ENCODE measurements around the gene AQP6. TPM values are rescaled to one million over a fixed set of nuclear protein-coding genes. Genes with fewer than 3 reads are reported as not detected.

The AQP6 gene
- total RNA-seq, 6 donors from 2014 or later: 0.06 to 0.39 (median 0.24) TPM; not detected in 2

GRCh38 chr12:49952391-49953055 is 20.2 kb upstream of the AQP6 start:
- WGBS, 2 donors: 60 to 71% methylated on average over 1 of the region's 1 CpG
- peaks cover 10 to 33% (median 23%) of the 10 kb centered on the region in 4 donors for H3K4me1 ChIP-seq
- H3K27me3 ChIP-seq: peaks cover 0 to 11% (median 4%) of the 10 kb centered on the region in 4 donors
- no peaks in the 10 kb centered on the region for H3K9me3 ChIP-seq
- H3K4me3 ChIP-seq: no peak overlapping the region
- TF ChIP-seq POLR2A (IDR thresholded peaks at IDR 0.05) (no peak), POLR2AphosphoS5 (IDR thresholded peaks at IDR 0.05) (peak in 1 of 2 donors; percentile 6)
- DNase-seq (peak in 1 of 2 donors; percentile 46), ATAC-seq (ENCODE audit: low FRiP score in 2 of 2) (no peak)
- no peaks in the 10 kb centered on the region for H3K36me3 ChIP-seq
- H3K27ac ChIP-seq: no peak overlapping the region

DNA sequence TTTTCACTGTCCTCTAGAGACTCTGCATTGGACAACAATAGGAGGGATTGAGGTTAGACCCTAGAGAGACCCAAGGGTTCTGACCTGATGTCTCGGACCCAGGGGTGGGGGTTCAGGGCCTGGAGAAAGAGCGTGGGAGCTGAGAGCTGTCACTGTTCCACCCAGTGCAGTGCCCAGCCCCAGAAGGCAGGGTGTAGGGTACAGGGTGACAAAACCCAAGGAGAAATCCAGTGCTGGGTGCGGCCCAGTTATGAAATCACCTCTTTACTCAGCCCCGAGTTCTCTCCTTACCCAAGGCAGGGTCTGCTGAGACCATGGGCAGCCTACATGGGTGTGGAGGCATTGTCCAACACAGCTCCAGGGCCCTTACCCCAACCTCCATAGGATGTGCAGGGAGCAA is 19.6 kb upstream of the AQP6 start:
- no peak overlapping the region for H3K27ac ChIP-seq
- WGBS, 2 donors: 74 to 84% methylated on average over 4 of the region's 4 CpGs
- DNase-seq: peak in 1 of 2 donors; percentile 47
- no peak overlapping the region for H3K4me3 ChIP-seq
- peaks cover 10 to 33% (median 23%) of the 10 kb centered on the region in 4 donors for H3K4me1 ChIP-seq
- no peaks in the 10 kb centered on the region for H3K36me3 ChIP-seq
- peak in 1 of 2 donors; percentile 31 for ATAC-seq (ENCODE audit: low FRiP score in 2 of 2)
- no peaks in the 10 kb centered on the region for H3K9me3 ChIP-seq
- H3K27me3 ChIP-seq: peaks cover 0 to 11% (median 4%) of the 10 kb centered on the region in 4 donors
- TF ChIP-seq EP300 (IDR thresholded peaks at IDR 0.05): no peak
- TF ChIP-seq POLR2AphosphoS5 (IDR thresholded peaks at IDR 0.05): no peak
- TF ChIP-seq, protein P1, sequence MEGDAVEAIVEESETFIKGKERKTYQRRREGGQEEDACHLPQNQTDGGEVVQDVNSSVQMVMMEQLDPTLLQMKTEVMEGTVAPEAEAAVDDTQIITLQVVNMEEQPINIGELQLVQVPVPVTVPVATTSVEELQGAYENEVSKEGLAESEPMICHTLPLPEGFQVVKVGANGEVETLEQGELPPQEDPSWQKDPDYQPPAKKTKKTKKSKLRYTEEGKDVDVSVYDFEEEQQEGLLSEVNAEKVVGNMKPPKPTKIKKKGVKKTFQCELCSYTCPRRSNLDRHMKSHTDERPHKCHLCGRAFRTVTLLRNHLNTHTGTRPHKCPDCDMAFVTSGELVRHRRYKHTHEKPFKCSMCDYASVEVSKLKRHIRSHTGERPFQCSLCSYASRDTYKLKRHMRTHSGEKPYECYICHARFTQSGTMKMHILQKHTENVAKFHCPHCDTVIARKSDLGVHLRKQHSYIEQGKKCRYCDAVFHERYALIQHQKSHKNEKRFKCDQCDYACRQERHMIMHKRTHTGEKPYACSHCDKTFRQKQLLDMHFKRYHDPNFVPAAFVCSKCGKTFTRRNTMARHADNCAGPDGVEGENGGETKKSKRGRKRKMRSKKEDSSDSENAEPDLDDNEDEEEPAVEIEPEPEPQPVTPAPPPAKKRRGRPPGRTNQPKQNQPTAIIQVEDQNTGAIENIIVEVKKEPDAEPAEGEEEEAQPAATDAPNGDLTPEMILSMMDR (IDR thresholded peaks at IDR 0.05): no peak
- TF ChIP-seq POLR2A (IDR thresholded peaks at IDR 0.05): no peak

DNA sequence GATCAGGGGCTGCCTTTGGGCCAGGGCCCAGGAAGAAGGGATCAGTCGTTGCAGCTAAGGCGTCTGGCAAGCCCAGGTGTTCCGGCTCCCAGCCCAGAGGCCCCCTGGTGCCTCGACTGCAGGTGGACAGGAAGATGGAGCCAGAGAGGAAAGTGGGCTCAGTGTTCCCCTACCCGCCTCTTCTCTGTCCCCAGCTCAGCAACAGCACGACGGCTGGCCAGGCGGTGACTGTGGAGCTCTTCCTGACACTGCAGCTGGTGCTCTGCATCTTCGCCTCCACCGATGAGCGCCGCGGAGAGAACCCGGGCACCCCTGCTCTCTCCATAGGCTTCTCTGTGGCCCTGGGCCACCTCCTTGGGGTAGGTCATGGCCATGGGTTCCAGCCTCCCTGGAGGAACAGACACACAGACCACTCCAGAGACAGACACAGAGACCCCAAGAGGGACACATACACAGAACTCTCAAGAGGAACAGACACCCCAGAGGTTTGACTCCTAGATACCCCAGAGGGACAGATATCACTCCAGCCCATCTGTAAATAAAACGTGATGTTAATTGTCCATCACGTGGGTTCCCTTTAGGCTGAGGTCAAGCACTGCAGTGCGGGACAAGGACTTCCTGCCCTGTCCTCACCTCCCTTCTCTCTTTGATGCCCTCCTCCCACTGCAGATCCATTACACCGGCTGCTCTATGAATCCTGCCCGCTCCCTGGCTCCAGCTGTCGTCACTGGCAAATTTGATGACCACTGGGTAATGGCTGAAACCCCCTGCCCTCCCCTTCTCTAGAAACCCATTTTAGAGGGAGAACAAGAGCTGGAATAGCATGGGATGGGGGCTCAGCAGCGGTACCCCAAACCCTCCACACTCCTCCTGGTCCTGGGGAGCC is 18.5 kb upstream of the AQP6 start:
- Histone ChIP-seq H3K27me3 (peaks cover 0 to 11% (median 4%) of the 10 kb centered on the region in 4 donors), H3K4me1 (peaks cover 10 to 33% (median 23%) of the 10 kb centered on the region in 4 donors), H3K36me3 (no peaks in the 10 kb centered on the region), H3K9me3 (no peaks in the 10 kb centered on the region), H3K4me3 (no peak overlapping the region), H3K27ac (no peak overlapping the region)
- DNase-seq (peak in 1 of 2 donors; percentile 72), ATAC-seq (ENCODE audit: low FRiP score in 2 of 2) (no peak)
- TF ChIP-seq, protein P1 (IDR thresholded peaks at IDR 0.05): no peak
- TF ChIP-seq POLR2A (IDR thresholded peaks at IDR 0.05): no peak
- TF ChIP-seq EP300 (IDR thresholded peaks at IDR 0.05): no peak
- no peak for TF ChIP-seq POLR2AphosphoS5 (IDR thresholded peaks at IDR 0.05)
- WGBS, 2 donors: 57 to 71% methylated on average over 12 to 21 of the region's 21 CpGs

- WGBS, 2 donors: 29 to 38% methylated on average over 34 to 46 of the region's 53 CpGs
- H3K36me3 ChIP-seq: no peaks in the 10 kb centered on the region
- no peak overlapping the region for H3K4me3 ChIP-seq
- DNase-seq (peak in 1 of 2 donors; percentile 85), ATAC-seq (ENCODE audit: low FRiP score in 2 of 2) (peak; percentile 4 to 35)
- no peaks in the 10 kb centered on the region for H3K9me3 ChIP-seq
- no peak overlapping the region for H3K27ac ChIP-seq
- H3K27me3 ChIP-seq: peaks cover 0 to 11% (median 4%) of the 10 kb centered on the region in 4 donors
- TF ChIP-seq POLR2AphosphoS5 (IDR thresholded peaks at IDR 0.05) (no peak), EP300 (IDR thresholded peaks at IDR 0.05) (peak in 1 of 4 donors; percentile 66)
- TF ChIP-seq, protein P1 (IDR thresholded peaks at IDR 0.05): no peak
- H3K4me1 ChIP-seq: peaks cover 18 to 42% (median 32%) of the 10 kb centered on the region in 4 donors
These were observed 17.6 kb upstream of the AQP6 start for GRCh38 chr12:49954863-49955830.
